ENCODE results near the gene WDFY2. TPM values are rescaled to one million over a fixed set of nuclear protein-coding genes. Genes with fewer than 3 reads are reported as not detected.

Gene WDFY2
- total and polyA plus RNA-seq, 12 donors = 13.2 to 38.6 (median 26.0) TPM

DNA sequence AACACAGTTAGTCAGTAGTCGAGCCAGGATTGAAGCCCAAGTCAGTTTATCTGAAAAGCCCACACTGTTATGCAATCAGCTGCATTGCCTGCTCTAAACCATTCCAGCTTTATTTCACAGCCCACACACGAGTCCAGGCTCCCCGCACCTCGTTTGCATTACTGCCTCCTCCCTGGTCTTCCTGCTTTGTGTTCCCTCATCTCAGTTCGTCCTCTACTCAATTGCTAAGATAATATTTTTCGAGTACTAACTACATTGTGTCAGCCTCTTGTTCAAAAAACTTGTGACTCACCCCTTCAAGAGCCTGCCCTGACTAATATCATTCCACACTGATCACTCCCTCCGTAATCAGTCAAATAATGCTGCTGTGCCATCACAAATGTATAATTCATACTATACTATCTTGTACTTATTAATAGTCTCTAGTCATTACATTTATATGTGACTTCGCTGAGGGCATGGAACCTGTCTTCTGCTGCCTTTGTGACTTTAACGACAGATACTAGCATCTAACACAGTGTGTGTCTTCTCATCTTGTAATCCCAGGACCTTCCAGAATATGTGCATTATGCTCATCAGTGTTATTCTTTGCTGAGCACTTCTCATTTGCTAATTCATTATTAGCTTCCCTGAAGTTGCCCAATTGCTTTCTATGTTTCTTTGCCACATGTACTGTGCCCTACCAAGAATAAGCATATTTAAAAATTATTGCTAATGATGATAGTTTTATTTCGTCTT is 26.2 kb upstream of the WDFY2 start:
- 35 to 48% (median 41%) methylated on average over 10 of the region's 10 CpGs for WGBS, 4 donors

DNA sequence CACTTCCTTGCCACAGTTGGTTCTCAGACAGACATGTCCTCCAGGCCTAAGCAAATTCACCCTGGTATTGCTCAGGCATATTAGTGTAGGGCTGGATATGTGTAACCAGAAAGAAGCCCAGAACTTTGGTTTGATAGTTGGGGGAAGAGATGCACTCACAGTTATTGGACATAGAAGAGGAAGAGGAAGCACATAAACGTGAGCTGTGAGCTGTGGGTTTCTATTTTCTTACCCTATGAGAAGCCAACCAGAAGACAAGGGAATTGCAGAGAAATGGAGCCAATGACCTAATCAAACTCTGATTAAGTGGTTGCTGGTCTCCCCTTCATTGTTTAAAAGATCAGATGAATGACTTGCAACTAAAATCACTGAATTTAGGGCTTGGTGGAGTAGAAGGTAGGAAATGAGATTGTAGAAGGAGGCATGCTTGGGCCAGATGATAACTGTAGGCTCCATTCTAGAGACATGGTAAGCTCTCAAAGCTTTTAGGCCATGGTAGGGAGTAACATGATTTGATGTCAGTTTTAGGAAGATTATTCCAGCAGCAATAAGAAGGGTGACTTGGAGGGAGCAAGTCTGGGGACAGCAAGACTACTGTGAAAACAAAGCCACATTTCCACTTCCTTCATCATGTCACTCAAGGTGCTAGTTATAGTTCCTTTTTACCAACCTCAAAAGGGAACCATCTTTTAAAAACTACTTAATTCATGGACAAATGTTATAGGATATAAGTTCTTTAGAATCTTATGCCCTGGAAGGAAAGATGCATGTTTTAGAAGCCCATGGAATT is 24.1 kb upstream of the WDFY2 start:
- intact Hi-C loops (cut with DNase I) = no loop called here
- no peak overlapping the region for H3K4me3 ChIP-seq
- H3K36me3 ChIP-seq (replicated peaks in 1 of 2) = no peaks in the 10 kb centered on the region
- H3K9me3 ChIP-seq (replicated peaks in 1 of 3) = no peaks in the 10 kb centered on the region
- H3K27ac ChIP-seq = no peak overlapping the region
- TF ChIP-seq, protein P1, sequence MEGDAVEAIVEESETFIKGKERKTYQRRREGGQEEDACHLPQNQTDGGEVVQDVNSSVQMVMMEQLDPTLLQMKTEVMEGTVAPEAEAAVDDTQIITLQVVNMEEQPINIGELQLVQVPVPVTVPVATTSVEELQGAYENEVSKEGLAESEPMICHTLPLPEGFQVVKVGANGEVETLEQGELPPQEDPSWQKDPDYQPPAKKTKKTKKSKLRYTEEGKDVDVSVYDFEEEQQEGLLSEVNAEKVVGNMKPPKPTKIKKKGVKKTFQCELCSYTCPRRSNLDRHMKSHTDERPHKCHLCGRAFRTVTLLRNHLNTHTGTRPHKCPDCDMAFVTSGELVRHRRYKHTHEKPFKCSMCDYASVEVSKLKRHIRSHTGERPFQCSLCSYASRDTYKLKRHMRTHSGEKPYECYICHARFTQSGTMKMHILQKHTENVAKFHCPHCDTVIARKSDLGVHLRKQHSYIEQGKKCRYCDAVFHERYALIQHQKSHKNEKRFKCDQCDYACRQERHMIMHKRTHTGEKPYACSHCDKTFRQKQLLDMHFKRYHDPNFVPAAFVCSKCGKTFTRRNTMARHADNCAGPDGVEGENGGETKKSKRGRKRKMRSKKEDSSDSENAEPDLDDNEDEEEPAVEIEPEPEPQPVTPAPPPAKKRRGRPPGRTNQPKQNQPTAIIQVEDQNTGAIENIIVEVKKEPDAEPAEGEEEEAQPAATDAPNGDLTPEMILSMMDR (IDR thresholded peaks at IDR 0.05) = no peak
- no peak for TF ChIP-seq POLR2A (IDR thresholded peaks at IDR 0.05)
- 53 to 72% (median 60%) methylated on average over 1 of the region's 1 CpG for WGBS, 4 donors
- no peaks in the 10 kb centered on the region for H3K27me3 ChIP-seq
- peaks cover 4 to 19% of the 10 kb centered on the region in 2 donors for H3K4me1 ChIP-seq (replicated peaks in 1 of 2)
- DNase-seq = no peak

More for the DNA sequence above, 26.2 kb upstream of the WDFY2 start:
- H3K27me3 ChIP-seq = no peaks in the 10 kb centered on the region
- H3K4me3 ChIP-seq = no peak overlapping the region
- peaks cover 0 to 11% of the 10 kb centered on the region in 2 donors for H3K4me1 ChIP-seq (replicated peaks in 1 of 2)
- peak overlapping the region in 1 of 5 donors; percentile 18 for H3K27ac ChIP-seq
- no peak for TF ChIP-seq POLR2A (IDR thresholded peaks at IDR 0.05)
- TF ChIP-seq, protein P1 (IDR thresholded peaks at IDR 0.05) = no peak
- no peaks in the 10 kb centered on the region for H3K36me3 ChIP-seq (replicated peaks in 1 of 2)
- peak in 2 of 7 donors; percentile 21 to 26 for DNase-seq
- H3K9me3 ChIP-seq (replicated peaks in 1 of 3) = no peaks in the 10 kb centered on the region
- intact Hi-C loops (cut with DNase I) = no loop called here

DNA sequence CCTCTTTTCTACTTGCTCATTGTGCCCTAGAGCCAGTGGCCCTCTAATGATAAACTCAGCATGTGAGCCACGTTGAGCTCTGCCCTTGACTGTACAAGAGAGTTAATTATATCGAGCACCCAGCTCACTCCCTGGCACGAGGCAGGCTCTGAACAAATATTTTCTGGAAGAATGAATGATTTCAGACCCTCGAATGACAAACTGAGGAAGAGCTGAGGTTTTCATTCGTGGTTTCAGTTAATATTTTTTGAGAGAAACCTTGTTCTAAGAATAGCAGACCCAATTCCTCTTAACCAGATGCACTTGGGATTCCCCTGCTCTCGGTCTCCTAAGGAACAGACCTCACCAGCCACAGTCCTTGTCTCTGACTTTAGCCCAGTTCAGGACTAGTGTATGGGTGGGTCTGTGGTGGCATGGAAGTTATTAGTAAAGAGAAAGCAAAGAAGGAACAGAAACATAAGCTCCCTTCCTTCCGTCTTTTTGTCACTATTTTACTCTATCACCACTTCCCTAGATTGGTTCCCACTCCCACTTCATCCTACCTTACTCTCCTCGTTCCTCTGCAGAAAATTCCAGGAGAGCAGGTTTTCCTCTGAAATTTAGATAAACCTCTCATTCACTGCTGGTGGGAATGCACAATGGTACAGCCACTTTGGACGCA is 22.1 kb upstream of the WDFY2 start:
- H3K27me3 ChIP-seq = no peaks in the 10 kb centered on the region
- TF ChIP-seq POLR2A (IDR thresholded peaks at IDR 0.05) = no peak
- TF ChIP-seq, protein P1 (IDR thresholded peaks at IDR 0.05) = no peak
- intact Hi-C loops (cut with DNase I) = no loop called here
- H3K36me3 ChIP-seq (replicated peaks in 1 of 2) = no peaks in the 10 kb centered on the region
- no peaks in the 10 kb centered on the region for H3K9me3 ChIP-seq (replicated peaks in 1 of 3)
- 53 to 70% (median 60%) methylated on average over 9 of the region's 9 CpGs for WGBS, 4 donors
- no peak overlapping the region for H3K27ac ChIP-seq
- no peak for DNase-seq
- peaks cover 4 to 19% of the 10 kb centered on the region in 2 donors for H3K4me1 ChIP-seq (replicated peaks in 1 of 2)
- H3K4me3 ChIP-seq = no peak overlapping the region

DNA sequence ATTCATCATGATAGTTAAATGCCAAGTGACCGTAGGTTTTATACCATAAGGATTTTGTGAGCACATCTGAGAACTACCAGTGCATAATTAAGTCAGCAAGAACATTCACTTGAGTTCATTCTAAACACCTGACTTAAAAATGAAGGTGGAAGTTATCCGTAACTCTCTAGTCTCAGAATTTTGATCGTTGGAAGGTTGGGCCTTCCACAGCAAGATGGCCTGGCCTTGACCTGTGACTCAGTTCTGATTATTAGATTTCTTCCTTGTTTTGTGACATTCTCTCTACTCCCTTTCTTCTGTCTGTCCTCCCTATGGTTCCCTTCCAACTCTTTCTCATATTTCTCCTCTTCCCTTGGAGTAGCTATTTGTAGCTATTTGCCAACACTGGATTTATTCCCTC is 20.0 kb upstream of the WDFY2 start:
- Histone ChIP-seq H3K4me1 (replicated peaks in 1 of 2) (peaks cover 4 to 15% of the 10 kb centered on the region in 2 donors), H3K27me3 (no peaks in the 10 kb centered on the region), H3K9me3 (replicated peaks in 1 of 3) (no peaks in the 10 kb centered on the region), H3K4me3 (no peak overlapping the region), H3K36me3 (replicated peaks in 1 of 2) (no peaks in the 10 kb centered on the region), H3K27ac (no peak overlapping the region)
- TF ChIP-seq, protein P1 (IDR thresholded peaks at IDR 0.05) = no peak
- TF ChIP-seq POLR2A (IDR thresholded peaks at IDR 0.05) = no peak
- WGBS, 4 donors = 39 to 58% (median 53%) methylated on average over 3 of the region's 3 CpGs
- intact Hi-C loops (cut with DNase I) = no loop called here
- peak in 1 of 7 donors; percentile 40 for DNase-seq
